GM18499 (cell line): ENCODE measurements around the gene SLC24A4.
"Not testable (repeated sequence)": the region's sequence is repeated elsewhere in the genome, so short reads cannot be mapped to it uniquely, and the experiment has no call there.

Experiments
- ATAC-seq: cut with Tn5 transposase; IDR thresholded peaks from one replicate; pipeline ENCODE4 v1.9.1; 2021; ENCODE audit warnings: moderate number of reproducible peaks; ENCODE audit not compliant: insufficient read depth, unreplicated experiment

SLC24A4 gene

DNA sequence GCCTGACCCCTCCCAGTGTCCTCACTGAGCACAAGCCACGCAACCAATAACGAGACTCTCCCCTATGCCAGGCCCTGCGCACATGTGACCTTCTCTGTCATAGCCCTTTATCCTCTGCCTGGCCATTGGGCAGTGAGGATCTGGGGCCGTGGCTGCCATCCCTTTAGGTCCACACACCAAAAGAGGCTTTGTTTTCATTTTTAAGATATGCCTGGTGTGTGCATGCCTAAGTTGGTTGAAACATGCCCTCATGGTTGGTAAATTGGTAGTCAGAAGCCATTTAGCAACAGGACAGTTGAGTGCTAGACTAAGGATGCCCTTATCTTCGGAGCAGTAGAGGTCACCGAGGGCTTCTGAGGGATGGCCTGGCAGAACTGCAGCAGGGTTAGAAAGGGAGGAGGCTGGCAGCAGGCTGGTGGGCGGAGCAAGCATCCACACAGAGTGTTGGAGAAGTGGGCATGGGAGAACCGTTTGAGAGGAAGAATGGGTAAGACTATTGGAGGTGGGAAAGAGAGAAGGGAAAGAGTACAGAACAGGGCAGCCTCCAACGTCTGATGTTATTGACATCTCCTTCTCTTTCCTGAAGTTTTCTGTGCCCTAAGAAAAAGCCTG is 75.1 kb downstream of the SLC24A4 start:
- ATAC-seq, result no peak

DNA sequence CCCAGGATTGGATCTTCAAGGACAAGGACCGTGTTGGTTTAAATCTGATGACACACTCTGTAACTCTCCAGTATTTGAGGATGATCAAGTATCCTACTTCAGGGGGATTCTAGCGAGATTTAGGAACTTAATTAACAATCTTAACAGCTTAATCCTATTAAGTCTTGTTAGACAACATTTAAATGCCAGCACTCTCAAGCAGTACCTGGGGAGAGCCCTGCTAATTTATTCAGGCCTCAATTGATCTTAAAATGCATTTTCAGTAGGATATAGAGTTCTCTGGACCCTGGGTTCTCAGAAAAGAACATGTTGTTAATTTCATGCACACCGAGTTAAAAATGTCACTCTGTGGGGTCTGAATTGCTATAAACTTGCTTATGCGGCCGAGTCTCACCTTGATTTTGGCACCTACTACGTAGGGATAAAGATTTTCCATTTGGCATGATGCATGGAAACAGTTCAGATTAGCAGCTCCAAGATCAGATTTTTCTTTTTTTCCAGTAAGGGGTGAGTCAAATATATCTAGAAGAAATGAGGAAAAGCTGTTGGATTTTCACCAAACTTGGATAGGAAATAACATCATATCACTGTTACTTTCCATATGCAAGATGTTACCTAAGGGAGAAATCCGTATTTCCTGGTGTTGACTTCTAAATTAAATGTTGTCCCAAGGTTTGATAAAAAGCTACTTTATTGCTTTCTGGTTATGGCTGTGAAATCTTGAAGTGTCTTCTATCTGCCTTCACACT is 76.1 kb downstream of the SLC24A4 start:
- no peak for ATAC-seq

DNA sequence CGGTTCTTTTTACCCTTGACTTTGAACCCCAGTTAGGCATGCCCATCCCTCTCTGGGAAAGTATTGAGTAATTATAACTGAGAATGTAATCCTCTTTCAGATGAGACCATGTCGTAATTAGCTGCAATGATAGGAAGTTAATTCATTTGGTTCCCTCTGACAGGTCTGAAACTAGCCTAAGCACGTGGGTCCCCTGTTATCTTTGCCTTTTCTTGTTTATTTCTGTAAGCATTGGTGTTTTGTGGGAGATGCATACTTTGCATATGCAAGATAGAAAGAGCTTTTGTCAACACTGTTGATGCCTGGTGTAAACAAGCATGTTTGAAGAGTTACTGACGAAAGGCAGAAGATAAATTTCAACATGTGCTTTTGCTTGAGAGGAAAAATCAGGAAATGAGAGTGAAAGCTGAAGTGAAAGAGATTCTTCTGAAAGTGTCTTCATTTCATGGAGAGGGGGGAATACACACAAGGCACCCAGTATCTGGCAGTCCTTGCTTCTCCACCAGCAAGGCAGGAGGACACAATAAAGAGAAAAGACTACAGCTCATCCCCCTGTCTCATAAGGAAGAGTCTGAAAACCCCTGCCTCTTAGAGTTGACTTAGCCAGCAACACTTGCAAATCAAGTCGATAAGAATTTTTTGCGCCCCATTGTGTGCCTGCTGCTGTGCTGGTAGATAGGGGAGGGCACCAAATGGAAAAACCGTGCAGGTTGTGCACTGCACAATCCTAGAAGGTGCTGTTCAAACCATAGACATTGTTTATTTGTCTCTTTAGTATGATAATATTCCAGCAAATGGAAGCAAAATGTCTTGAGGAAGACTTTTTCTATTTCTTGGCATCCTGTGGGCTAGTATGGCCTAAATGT is 77.8 kb downstream of the SLC24A4 start:
- ATAC-seq, result no peak

DNA sequence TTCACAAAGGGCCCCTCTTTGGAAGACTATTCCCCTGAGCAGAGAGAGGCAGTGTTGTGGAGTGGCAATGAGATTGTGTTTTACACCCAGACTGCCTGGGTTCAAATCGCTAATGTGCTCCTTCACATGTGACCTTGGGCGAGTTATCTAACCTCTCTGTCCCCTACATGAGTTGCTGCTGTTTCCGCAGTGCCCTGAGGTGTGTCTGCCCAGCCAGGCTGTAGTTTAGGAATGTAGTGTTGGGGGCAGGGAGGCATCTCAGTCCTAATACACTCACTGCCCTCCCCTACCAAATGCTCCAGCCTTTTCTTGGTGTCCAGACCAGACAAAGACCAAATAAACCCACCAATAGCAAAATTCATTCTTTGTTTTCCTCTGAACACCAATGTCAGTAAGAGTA is 78.6 kb downstream of the SLC24A4 start:
- no peak for ATAC-seq

DNA sequence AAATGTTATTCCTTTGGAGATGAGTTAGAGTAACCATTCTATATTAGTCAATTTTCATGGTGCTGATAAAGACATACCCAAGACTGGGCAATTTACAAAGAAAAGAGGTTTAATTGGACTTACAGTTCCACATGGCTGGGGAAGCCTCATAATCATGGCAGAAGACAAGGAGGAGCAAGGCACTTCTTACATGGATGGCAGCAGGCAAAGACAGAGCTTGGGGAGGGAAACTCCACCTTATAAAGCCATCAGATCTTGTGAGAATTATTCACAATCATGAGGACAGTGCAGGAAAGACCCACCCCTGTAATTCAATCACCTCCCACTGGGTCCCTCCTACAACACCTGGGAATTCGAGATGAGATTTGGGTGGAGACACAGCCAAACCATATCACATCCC is 79.5 kb downstream of the SLC24A4 start:
- not testable (repeated sequence) for ATAC-seq

DNA sequence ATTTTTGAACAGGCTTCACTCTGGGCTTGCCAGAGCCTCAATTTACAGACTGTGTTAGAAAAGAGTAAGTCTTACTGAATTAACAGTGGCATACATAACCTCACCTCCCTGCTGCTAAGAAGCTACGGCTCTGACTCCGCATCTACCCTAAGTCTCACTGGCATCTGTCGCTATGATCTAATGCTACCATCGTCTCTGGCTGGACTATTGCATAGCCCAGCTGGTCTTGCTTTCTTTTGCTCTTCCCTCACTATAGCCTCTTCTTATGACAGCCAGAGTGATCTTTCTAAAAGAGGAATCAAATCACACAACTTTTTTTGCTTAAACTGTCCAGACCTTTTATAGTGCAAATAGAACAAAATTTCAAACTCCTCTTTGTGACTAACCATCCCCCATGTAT is 81.1 kb downstream of the SLC24A4 start:
- ATAC-seq, result no peak

DNA sequence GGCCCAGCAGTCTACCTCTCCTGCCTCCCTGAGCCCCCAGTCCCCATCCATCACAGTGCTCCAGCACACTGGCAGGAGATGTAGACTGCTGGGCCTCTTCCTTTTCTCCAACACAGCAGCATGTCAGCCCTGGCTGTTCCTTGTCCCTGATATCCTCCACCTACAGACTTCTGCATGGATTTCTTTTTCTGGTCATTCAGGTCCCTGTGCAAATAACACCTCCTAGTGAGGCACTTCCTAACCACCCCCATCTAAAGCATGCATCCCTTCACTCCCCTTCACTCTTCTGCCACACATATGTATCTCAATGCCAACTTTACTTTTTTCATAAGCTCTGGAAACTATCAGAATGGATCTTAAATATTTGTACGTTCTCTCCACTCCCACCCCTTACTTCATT is 81.5 kb downstream of the SLC24A4 start:
- no peak for ATAC-seq

DNA sequence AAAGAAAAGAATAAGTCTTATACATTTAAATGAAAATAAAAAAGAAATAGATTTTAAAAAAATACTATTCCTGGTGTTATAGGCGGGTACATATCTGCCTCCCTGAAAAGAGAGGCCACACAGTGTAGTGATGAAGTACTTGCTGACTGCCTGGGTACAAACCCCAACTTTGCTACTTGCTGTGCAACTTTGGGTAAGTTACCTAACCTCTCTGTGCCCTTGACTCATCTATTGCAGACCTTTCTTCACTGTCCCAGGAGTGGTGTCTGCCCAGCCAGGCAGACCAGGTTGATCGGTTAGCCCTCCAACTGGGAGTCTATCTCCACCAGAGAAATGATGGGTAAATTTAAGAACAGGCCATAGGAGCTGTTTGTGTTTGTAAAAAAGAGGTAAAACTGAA is 82.0 kb downstream of the SLC24A4 start:
- ATAC-seq, result no peak

DNA sequence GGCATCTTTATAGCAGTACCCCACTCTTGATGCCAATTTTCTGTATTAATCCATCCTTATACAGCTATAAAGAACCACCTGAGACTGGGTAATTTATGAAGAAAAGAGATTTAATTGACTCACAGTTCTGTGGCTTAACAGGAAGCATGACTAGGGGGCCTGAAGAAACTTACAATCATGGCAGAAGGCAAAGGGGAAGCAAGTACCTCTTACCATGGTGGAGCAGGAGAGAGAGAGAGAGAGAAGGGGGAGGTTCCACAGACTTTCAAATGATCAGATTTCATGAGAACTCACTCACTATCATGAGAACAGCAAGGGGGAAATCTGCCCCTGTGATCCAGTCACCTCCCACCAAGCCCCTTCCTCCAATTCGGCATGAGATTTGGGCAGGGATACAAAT is 84.4 kb downstream of the SLC24A4 start:
- ATAC-seq, result no peak

DNA sequence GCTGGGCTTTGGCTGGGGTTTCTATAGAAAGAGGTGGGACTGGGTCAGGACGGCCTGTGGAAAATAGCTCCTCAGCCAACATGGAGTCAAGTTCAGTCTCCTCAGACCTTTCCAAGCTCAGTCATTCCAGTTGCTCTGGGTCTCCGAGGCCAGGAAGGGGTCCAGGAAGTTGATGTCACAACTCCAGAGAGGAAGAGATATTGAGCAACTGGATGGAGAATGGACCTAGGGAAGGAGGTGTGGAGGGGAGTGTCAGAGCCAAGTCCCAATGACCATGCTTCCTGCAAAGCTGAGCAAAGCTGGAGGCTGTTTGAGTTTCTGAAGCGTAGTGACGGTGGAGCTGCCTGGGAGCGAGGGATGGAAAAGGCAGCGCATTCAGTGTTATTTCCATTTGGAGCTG is 86.1 kb downstream of the SLC24A4 start:
- ATAC-seq, result no peak

DNA sequence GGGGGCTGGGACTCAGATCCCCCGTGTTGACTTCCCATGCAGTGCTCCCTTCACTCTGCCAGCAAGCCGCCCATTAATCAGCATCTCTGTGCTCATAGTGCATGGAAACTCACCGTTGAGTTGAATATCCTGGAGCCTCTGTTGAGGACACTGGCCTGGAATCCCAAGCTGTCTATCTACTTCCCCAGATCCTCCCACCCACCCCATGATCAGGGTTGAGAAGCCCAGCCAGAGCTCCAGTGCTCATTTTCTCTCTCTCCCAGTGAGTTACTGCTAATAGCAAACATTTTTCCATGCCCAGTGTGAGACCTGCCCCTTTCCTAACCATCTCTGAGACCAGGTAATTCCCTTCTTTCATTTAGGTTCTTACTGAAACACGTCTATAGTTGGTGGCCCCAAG is 88.2 kb downstream of the SLC24A4 start:
- no peak for ATAC-seq

DNA sequence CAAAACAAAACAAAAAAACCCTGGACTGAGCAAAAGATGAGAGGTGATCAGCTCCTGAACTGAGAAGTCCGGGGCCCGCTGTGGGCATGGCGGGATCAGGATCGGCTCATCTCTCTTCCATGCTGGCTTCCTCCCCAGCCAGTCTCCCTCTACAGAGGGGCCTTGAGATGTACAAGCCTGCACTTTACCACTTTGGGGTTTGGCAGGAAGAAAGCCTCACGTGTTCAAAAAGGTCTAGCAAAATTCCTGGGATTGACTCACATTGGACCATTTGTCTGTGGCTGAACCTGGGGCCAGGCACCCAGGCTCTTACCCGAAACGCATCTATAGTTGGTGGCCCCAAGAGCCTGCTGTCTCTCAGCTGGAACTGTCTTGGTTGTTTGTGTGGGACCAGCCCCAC is 89.0 kb downstream of the SLC24A4 start:
- ATAC-seq, result no peak

DNA sequence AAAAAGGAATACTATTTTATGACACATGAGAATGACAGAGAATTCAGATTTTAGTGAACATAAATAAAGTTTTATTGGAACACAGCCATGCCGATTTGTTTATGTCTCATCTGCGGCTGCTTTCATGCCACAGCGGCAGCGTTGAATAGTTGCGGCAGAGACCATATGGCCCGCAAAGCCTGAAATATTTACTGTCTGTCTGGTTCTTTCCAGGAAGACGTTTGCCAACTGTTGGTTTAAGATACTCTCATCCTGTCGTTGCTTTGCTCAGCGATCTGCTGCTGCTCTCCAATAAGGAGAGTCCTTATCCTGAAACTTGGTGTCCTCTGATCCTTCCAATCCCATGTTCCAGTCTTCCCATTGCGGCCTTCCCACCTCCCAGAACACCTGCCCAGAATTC is 89.9 kb downstream of the SLC24A4 start:
- no peak for ATAC-seq

DNA sequence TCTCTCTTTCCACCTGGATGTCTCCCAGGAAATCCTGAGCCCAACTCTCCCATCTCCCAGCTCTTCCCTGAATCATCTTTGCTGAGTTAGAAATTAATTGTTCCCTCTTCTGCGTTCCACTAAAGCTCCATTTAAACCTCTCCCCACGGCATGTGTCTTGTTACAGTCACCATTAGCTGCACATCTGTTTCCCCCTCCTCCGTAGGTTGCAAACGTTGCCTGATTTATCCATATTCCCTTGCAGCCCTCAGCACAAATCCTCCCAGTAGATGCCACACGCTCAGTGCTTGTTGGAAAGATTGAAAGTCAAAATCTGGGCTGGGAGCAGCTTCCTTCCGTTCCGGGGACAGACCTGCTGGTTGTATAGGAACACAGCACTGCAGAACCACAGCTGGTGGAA is 90.4 kb downstream of the SLC24A4 start:
- no peak for ATAC-seq

DNA sequence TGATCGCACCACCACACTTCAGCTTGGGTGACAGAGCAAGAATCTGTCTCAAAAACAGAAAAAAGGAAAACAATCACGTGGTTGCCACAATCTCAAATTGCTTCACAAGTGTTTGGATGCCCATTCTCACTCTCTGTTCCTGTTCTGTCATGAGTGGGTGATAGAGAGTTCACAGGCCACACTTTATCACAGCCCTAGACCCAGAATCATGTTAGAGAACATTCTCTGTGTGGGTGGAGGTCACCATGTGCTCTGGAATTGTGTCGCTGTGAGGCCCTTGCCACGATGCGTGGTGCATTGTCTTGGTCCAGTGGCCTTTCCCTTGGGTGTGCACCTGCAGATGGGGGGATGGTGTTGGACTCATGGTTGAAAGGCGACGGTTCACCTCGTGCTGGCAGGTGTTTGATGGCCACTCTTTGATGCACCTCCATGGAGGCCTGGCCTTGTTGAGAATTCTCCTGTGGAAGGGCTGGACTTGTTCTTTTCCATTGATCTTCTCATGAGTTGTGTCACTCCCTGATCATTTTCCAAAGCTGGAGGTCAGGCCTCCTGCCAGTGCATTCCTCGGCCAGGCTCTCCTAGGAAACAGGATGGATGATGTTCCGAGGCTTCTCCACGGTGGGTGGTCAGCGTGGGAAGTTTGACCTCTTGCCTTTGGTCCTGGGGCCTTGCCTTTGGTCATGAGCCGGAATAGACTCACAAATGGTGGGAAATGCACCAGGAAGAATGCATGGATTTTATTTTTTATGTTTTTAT is 91.9 kb downstream of the SLC24A4 start:
- ATAC-seq, result no peak

DNA sequence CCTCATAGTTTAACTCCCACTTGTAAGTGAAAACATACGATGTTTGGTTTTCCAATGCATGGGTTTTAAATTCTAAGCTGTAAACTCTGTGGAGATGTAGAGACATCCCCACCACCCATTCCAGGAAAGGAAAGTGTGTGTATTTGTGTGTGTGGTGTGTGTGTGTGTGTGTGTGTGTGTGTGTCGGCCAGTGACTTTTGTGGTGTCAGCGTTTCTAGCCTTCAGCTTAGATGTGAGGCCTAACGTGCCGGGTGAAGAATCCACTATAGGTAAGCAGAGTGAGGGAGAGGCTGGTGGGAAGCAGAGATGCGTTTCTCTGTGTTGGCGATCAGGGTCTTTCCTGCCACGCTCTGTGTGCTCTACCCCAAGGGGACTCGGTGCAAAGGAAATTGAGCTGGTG is 93.0 kb downstream of the SLC24A4 start:
- ATAC-seq, result no peak

DNA sequence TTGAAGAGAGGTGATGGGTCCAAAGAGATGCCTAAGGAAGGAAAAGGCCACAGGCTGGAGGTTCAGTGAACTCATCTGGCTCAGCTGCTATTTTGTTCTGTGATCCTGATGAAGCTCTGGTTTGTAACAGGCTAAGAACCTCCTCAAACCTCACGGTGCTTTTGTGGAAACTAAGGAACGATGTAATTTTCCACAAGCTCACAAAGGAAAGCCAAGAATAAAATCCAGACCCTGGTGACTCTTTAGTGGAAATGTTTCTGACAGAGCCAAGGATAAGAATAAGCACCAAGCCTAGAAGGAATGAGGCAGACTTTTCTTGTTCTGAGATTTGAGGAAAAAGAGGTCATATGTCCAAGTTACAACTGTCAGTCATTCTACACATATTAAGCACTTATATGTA is 93.6 kb downstream of the SLC24A4 start:
- no peak for ATAC-seq

DNA sequence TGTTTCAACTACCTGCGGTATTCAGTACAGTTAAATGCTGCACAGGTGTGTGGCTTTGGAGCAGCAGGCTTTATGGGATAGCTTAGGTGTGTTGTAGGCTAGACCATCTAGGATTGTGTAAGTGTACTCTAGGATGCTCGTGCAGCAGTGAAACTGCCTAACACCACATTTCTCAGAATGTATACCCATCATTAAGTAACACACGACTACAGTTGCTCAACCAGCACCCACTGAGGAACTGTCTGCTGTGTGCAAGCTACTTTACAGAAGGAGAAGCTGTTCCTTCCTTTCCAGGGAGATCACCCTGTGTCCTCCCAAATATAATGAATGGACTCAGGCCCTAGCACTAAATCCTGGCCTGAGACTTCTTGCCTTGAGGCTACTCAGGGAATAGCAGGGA is 94.8 kb downstream of the SLC24A4 start:
- no peak for ATAC-seq

DNA sequence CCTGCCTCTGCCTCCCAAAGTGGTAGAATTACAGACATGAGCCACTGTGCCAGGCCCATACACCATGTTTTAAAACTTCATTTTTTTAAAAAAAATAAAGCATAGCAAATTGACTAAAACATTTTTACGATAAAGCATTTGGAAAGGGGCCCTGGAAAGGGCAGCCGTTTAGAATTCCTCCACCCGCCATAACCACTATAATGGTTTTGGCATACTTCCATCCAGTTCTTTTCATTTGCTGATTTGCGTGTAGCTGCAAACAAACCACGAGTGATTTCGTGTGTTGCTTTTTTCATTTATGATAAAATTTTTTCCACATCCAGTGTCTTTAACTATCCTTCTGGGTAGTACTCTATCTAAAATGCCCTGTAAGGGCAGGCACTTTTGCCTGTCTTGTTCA is 98.8 kb downstream of the SLC24A4 start:
- ATAC-seq, result no peak

DNA sequence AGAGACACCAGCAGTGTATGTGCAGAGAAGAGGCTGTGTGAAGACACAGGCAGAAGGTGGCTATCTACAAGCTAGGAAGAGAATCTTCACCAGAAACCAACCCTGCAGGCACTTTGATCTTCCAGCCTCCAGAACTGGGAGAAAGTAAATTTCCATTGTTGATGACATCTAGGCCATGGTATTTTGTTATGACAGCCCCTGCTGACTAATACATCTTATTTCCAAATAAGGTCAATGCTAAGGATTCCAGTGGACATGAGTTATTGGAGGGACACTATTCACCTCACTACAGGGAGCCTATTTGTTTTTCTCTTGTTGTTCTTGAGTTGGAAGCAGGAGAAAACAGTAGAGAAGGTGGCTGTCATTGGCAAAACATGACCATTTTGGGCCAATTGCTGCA is 102.1 kb downstream of the SLC24A4 start:
- no peak for ATAC-seq

DNA sequence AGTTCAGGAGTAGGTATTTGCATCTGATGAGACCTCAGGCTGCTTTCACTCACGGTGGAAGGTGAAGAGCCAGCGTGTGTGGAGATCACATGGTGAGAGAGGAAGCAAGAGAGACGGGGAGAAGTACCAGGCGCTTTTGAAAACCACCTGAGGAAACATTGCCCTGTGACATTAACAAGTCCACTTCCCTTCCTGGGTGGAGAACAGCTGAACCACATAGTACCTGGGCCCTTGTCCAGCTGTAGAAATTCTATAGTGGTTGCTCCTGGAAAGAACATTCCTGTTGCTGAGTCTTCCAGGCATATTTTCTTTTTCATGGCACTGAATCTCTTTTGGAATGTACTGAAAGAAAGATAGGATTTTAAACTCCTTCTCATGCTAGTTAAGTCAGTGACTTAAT is 103.3 kb downstream of the SLC24A4 start:
- no peak for ATAC-seq
